Sigmoid colon (tissue), 7 donors: ENCODE measurements around the gene ZSCAN1. TPM values are rescaled to one million over a fixed set of nuclear protein-coding genes. Genes with fewer than 3 reads are reported as not detected.

Experiments
- DNase-seq: peaks from one replicate; pipeline ENCODE4 v3.0.0-alpha.2; 2019
- H3K27ac ChIP-seq, 4 donors: fragments of 200-600 bp; sonication (generic); one replicate each; pipeline ENCODE4 v1.5.1; 2016 to 2019; ENCODE audit warnings: mild to moderate bottlenecking in 1 of 4
- H3K27me3 ChIP-seq, 3 donors: fragments of 200-600 bp; sonication (generic); one replicate each; pipeline ENCODE4 v1.5.1; 2019; ENCODE audit warnings: mild to moderate bottlenecking in 1 of 3
- H3K36me3 ChIP-seq, 4 donors: fragments of 200-600 bp; sonication (generic); one replicate each; pipeline ENCODE4 v1.5.1; 2016 to 2019
- H3K4me1 ChIP-seq, 4 donors: fragments of 200-600 bp; sonication (generic); one replicate each; pipeline ENCODE4 v1.5.1; 2017 to 2019
- H3K4me3 ChIP-seq, 4 donors: fragments of 200-600 bp; sonication (generic); one replicate each; pipeline ENCODE4 v1.5.1; 2017 to 2019; ENCODE audit warnings: mild to moderate bottlenecking in 2 of 4, moderate library complexity in 1 of 4
- H3K9me3 ChIP-seq, 4 donors: fragments of 200-600 bp in 3 of 4; sonication (generic) in 3 of 4; one replicate each; pipeline versions ENCODE4 v1.5.1 to v1.6.1; 2013 to 2019
- EP300 ChIP-seq, 4 donors: sonication (generic); formaldehyde crosslinking; IDR thresholded peaks; one replicate each; pipeline ENCODE4 v1.6.1; 2017; ENCODE audit warnings: antibody characterized with exemption in 4 of 4
- POLR2A ChIP-seq, 2 donors: fragments of 450-650 bp; IDR thresholded peaks; one replicate each; pipeline ENCODE4 v1.6.1; 2016; ENCODE audit warnings: antibody characterized with exemption in 2 of 2, mild to moderate bottlenecking in 2 of 2, moderate library complexity in 2 of 2
- POLR2AphosphoS5 ChIP-seq, 4 donors: sonication (generic); formaldehyde crosslinking; IDR thresholded peaks; one replicate each; pipeline ENCODE4 v1.6.1; 2017; ENCODE audit warnings: antibody characterized with exemption in 4 of 4
- WGBS, 2 donors: extraction: QIAGEN DNeasy Blood & Tissue Kit; methylation state at CpG; one replicate each; pipeline ENCODE4 v1.1.7; 2013; 5-methylcytosine and 5-hydroxymethylcytosine counted together
- intact Hi-C: fragments of 100-400 bp; cut with DNase I; formaldehyde crosslinking; loops from one replicate; pipeline ENCODE4 v1.15.1; 2023
- polyA plus RNA-seq, 3 donors: library from polyadenylated mRNA; stranded (reverse); fragments of 200-250 nt; gene quantifications; one replicate each; pipeline ENCODE4 v1.2.3, GENCODE V29; 2013
- total RNA-seq, 4 donors: library from RNA; depleted of rRNA; stranded (reverse); fragments of >200 nt; gene quantifications; one replicate each; pipeline ENCODE4 v1.1.0, GENCODE V29; 2016
- TF ChIP-seq, protein P1 (sequence below), 4 experiments: fragments of 450-650 bp in 3 of 4; fragments of 200-600 bp in 1 of 4; IDR thresholded peaks; one replicate each; pipeline ENCODE4 v1.5.1; 2016 to 2019; ENCODE audit warnings: antibody characterized with exemption in 4 of 4, mild to moderate bottlenecking in 3 of 4, moderate library complexity in 2 of 4
- donor health status: healthy with polysubstance abuse.
- donor health status: Bipolar disorder and iron deficiency.
- donor health status: healthy.

ZSCAN1 gene
- total and polyA plus RNA-seq, 7 donors = 0.10 TPM; not detected in 6

GRCh38 chr19:58021541-58022282 is 12.1 kb upstream of the ZSCAN1 start:
- intact Hi-C loops = loop anchor here (1.0 to 2.0 kb wide), 2 partner anchors 77 to 134 kb away; partner anchors contain the start of gene ZSCAN18
- Histone ChIP-seq H3K27me3 (no peaks in the 10 kb centered on the region), H3K4me1 (no peaks in the 10 kb centered on the region), H3K27ac (no peak overlapping the region), H3K36me3 (no peaks in the 10 kb centered on the region), H3K4me3 (no peak overlapping the region), H3K9me3 (no peaks in the 10 kb centered on the region)
- peak; percentile 73 for DNase-seq
- 60 to 67% methylated on average over 30 of the region's 30 CpGs for WGBS, 2 donors
- TF ChIP-seq POLR2A (IDR thresholded peaks at IDR 0.05) (no peak), EP300 (IDR thresholded peaks at IDR 0.05) (no peak)
- TF ChIP-seq, protein P1, sequence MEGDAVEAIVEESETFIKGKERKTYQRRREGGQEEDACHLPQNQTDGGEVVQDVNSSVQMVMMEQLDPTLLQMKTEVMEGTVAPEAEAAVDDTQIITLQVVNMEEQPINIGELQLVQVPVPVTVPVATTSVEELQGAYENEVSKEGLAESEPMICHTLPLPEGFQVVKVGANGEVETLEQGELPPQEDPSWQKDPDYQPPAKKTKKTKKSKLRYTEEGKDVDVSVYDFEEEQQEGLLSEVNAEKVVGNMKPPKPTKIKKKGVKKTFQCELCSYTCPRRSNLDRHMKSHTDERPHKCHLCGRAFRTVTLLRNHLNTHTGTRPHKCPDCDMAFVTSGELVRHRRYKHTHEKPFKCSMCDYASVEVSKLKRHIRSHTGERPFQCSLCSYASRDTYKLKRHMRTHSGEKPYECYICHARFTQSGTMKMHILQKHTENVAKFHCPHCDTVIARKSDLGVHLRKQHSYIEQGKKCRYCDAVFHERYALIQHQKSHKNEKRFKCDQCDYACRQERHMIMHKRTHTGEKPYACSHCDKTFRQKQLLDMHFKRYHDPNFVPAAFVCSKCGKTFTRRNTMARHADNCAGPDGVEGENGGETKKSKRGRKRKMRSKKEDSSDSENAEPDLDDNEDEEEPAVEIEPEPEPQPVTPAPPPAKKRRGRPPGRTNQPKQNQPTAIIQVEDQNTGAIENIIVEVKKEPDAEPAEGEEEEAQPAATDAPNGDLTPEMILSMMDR (IDR thresholded peaks at IDR 0.05) = peak; percentile 56 to 84 (median 66)

GRCh38 chr19:58022283-58022660 is 11.6 kb upstream of the ZSCAN1 start:
- H3K4me3 ChIP-seq = no peak overlapping the region
- no peaks in the 10 kb centered on the region for H3K9me3 ChIP-seq
- no peak for DNase-seq
- no peaks in the 10 kb centered on the region for H3K27me3 ChIP-seq
- H3K36me3 ChIP-seq = no peaks in the 10 kb centered on the region
- intact Hi-C loops = loop anchor here (1.0 to 2.0 kb wide), 2 partner anchors 77 to 133 kb away; partner anchors contain the start of gene ZSCAN18
- 76 to 81% methylated on average over 4 of the region's 4 CpGs for WGBS, 2 donors
- H3K4me1 ChIP-seq = no peaks in the 10 kb centered on the region
- H3K27ac ChIP-seq = no peak overlapping the region
- TF ChIP-seq POLR2AphosphoS5 (IDR thresholded peaks at IDR 0.05) = no peak
- TF ChIP-seq POLR2A (IDR thresholded peaks at IDR 0.05) = no peak

GRCh38 chr19:58024661-58025060 is 9.2 kb upstream of the ZSCAN1 start:
- WGBS, 2 donors = 93% methylated on average over 12 of the region's 12 CpGs
- H3K36me3 ChIP-seq = no peaks in the 10 kb centered on the region
- no peaks in the 10 kb centered on the region for H3K9me3 ChIP-seq
- intact Hi-C loops = no loop called here
- H3K4me1 ChIP-seq = no peaks in the 10 kb centered on the region
- no peak overlapping the region for H3K4me3 ChIP-seq
- no peak overlapping the region for H3K27ac ChIP-seq
- no peaks in the 10 kb centered on the region for H3K27me3 ChIP-seq
- no peak for DNase-seq
- TF ChIP-seq, protein P1 (IDR thresholded peaks at IDR 0.05) = no peak
- no peak for TF ChIP-seq POLR2AphosphoS5 (IDR thresholded peaks at IDR 0.05)
- no peak for TF ChIP-seq EP300 (IDR thresholded peaks at IDR 0.05)
- TF ChIP-seq POLR2A (IDR thresholded peaks at IDR 0.05) = no peak

DNA sequence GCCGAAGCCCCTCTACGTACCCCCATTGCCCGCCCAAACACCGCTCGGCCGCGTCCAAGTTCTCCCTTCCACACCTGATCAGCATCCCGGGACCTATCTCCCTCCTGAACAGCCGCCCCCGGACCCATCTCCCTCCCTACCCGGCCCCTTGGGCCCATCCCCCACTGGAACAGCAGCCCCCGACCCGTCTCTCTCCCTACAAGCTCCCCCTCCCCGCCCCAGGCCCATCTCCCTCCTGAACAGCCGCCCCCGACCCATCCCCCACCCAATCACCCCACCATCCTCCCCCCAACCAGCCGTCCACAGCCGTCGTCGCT is 610 bp downstream of the ZSCAN1 start:
- peak overlapping the region in 2 of 4 donors; percentile 56 to 65 for H3K27ac ChIP-seq

GRCh38 chr19:58035863-58036262 is 2.0 kb downstream of the ZSCAN1 start:
- intact Hi-C loops = no loop called here
- Histone ChIP-seq H3K4me3 (no peak overlapping the region), H3K4me1 (peaks cover 0 to 4% (median 0%) of the 10 kb centered on the region in 4 donors), H3K27me3 (peaks cover 13 to 57% (median 32%) of the 10 kb centered on the region in 3 donors), H3K27ac (no peak overlapping the region), H3K36me3 (no peaks in the 10 kb centered on the region), H3K9me3 (peaks cover 3 to 12% (median 4%) of the 10 kb centered on the region in 4 donors)
- DNase-seq = no peak
- WGBS, 2 donors = 74% methylated on average over 8 of the region's 8 CpGs
- TF ChIP-seq, protein P1 (IDR thresholded peaks at IDR 0.05) = no peak
- TF ChIP-seq POLR2AphosphoS5 (IDR thresholded peaks at IDR 0.05) = no peak
- TF ChIP-seq EP300 (IDR thresholded peaks at IDR 0.05) = no peak
- TF ChIP-seq POLR2A (IDR thresholded peaks at IDR 0.05) = no peak

More for the DNA sequence above, 610 bp downstream of the ZSCAN1 start:
- H3K27me3 ChIP-seq = peaks cover 13 to 57% (median 32%) of the 10 kb centered on the region in 3 donors
- DNase-seq = no peak
- peaks cover 0 to 12% (median 4%) of the 10 kb centered on the region in 4 donors for H3K9me3 ChIP-seq
- H3K4me3 ChIP-seq = peak overlapping the region in 3 of 4 donors; percentile 46 to 59 (median 52)
- peaks cover 0 to 4% (median 0%) of the 10 kb centered on the region in 4 donors for H3K4me1 ChIP-seq
- no peaks in the 10 kb centered on the region for H3K36me3 ChIP-seq
- intact Hi-C loops = no loop called here
- WGBS, 2 donors = 9 to 31% methylated on average over 20 of the region's 20 CpGs
- TF ChIP-seq, protein P1 (IDR thresholded peaks at IDR 0.05) = no peak
- TF ChIP-seq POLR2A (IDR thresholded peaks at IDR 0.05) (no peak), POLR2AphosphoS5 (IDR thresholded peaks at IDR 0.05) (no peak), EP300 (IDR thresholded peaks at IDR 0.05) (no peak)
